HCT116 (cell line): Measurements from ENCODE around the gene VWF. TPM values are rescaled to one million over a fixed set of nuclear protein-coding genes. Genes with fewer than 3 reads are reported as not detected.

Experiments
- ATAC-seq: fragments of 200-7000 bp; cut with Tn5 transposase; 2 replicates; pipeline ENCODE4 v1.9.1; 2020; ENCODE audit warnings: mild to moderate bottlenecking, moderate library complexity
- BruUV-seq: library from RNA; stranded (reverse); fragments of 400-500 nt; replicated peaks from 2 replicates; lab custom pipeline; 2021; lab: Mats Ljungman, UMichigan
- CTCF ChIA-PET: fragments of 300-600 bp; sonication (Branson Sonifier 250); formaldehyde crosslinking; loops from one replicate; lab custom pipeline; 2021; ENCODE audit warnings: antibody characterized with exemption; lab: Charles Lee
- POLR2A ChIA-PET: fragments of 300-600, 350-600 bp; sonication (Branson Sonifier 250); formaldehyde crosslinking; loops from one replicate; lab custom pipeline; 2021; ENCODE audit warnings: antibody characterized with exemption; lab: Charles Lee
- RAD21 ChIA-PET, 2 experiments: fragments of 300-600 bp; sonication (Branson Sonifier 250); formaldehyde crosslinking; loops; one replicate each; lab custom pipeline; 2023; ENCODE audit warnings: low total read pairs in 2 of 2; ENCODE audit not compliant: uncharacterized antibody in 2 of 2, unreplicated experiment in 2 of 2, low non-redundant PET in 1 of 2; lab: Charles Lee
- DNase-seq: peaks from one replicate; pipeline ENCODE4 v3.0.0-alpha.2; 2010; ENCODE audit warnings: low read depth, low spot score
- H2AFZ ChIP-seq: fragments of 200-600 bp; shearing (Covaris generic), sonication (generic); 2 replicates; pipeline ENCODE4 v1.6.1; 2017; ENCODE audit warnings: low read depth, mixed run types, mixed read lengths, antibody characterized with exemption, low read length; ENCODE audit not compliant: poor library complexity, severe bottlenecking
- H3K27ac ChIP-seq: 2 replicates; pipeline ENCODE4 v1.5.1; 2012; ENCODE audit warnings: low read depth, low read length
- H3K27me3 ChIP-seq: fragments of 200-600 bp; sonication (generic); 2 replicates; pipeline ENCODE4 v1.6.1; 2016; ENCODE audit warnings: mixed run types, low read length, mixed read lengths; ENCODE audit not compliant: insufficient read depth
- H3K36me3 ChIP-seq, 2 experiments: fragments of 200-500 bp in 1 of 2; fragments of 200-600 bp in 1 of 2; sonication (Bioruptor generic) in 1 of 2; sonication (generic) in 1 of 2; 2 replicates each; pipeline versions ENCODE4 v1.5.1 to v1.6.1; 2014 to 2016; ENCODE audit warnings: low read length in 2 of 2, inconsistent platforms in 1 of 2, mixed read lengths in 1 of 2, mixed run types in 1 of 2; ENCODE audit not compliant: insufficient read depth in 2 of 2, control insufficient read depth in 1 of 2
- H3K4me1 ChIP-seq, 2 experiments: fragments of 200-600 bp in 1 of 2; sonication (generic) in 1 of 2; 2 replicates each; pipeline versions ENCODE4 v1.5.1 to v1.6.1; 2012 to 2017; ENCODE audit warnings: low read length in 2 of 2, inconsistent platforms in 1 of 2, mild to moderate bottlenecking in 1 of 2, mixed read lengths in 1 of 2, mixed run types in 1 of 2, moderate library complexity in 1 of 2; ENCODE audit not compliant: insufficient read depth in 2 of 2, control insufficient read depth in 1 of 2
- H3K4me2 ChIP-seq: fragments of 200-600 bp; sonication (generic); 2 replicates; pipeline ENCODE4 v1.6.1; 2017; ENCODE audit warnings: mixed run types, low read length, mixed read lengths
- H3K4me3 ChIP-seq, 2 experiments: fragments of 200-600 bp in 1 of 2; sonication (generic) in 1 of 2; replicated peaks in 1 of 2; 2 replicates each; pipeline ENCODE4 v1.5.1; 2011 to 2016; ENCODE audit warnings: low read length in 2 of 2, control low read depth in 1 of 2, low read depth in 1 of 2, mild to moderate bottlenecking in 1 of 2, mixed read lengths in 1 of 2, mixed run types in 1 of 2
- H3K79me2 ChIP-seq: fragments of 200-600 bp; sonication (generic); 2 replicates; pipeline ENCODE4 v1.6.1; 2017; ENCODE audit warnings: mild to moderate bottlenecking, mixed run types, low read length, moderate library complexity, mixed read lengths; ENCODE audit not compliant: insufficient read depth
- H3K9ac ChIP-seq: fragments of 200-600 bp; sonication (generic); 2 replicates; pipeline ENCODE4 v1.6.1; 2016; ENCODE audit warnings: low read length, mixed read lengths
- H3K9me2 ChIP-seq: fragments of 200-600 bp; sonication (generic), shearing (Covaris generic); 2 replicates; pipeline ENCODE4 v1.6.1; 2017; ENCODE audit warnings: mixed run types, mild to moderate bottlenecking, moderate library complexity; ENCODE audit not compliant: insufficient read depth
- H3K9me3 ChIP-seq, 2 experiments: fragments of 200-500 bp in 1 of 2; fragments of 200-600 bp in 1 of 2; sonication (Bioruptor generic) in 1 of 2; sonication (generic) in 1 of 2; 2 replicates each; pipeline ENCODE4 v1.6.1; 2014 to 2017; ENCODE audit warnings: low read length in 2 of 2, mixed read lengths in 2 of 2, inconsistent platforms in 1 of 2, low read depth in 1 of 2, mild to moderate bottlenecking in 1 of 2, mixed run types in 1 of 2, moderate library complexity in 1 of 2; ENCODE audit not compliant: control insufficient read depth in 1 of 2, insufficient read depth in 1 of 2
- H4K20me1 ChIP-seq: fragments of 200-600 bp; sonication (generic), shearing (Covaris generic); 2 replicates; pipeline ENCODE4 v1.6.1; 2017; ENCODE audit warnings: mixed run types, mild to moderate bottlenecking, moderate library complexity; ENCODE audit not compliant: insufficient read depth
- ATF3 ChIP-seq: IDR thresholded peaks from 2 replicates; pipeline ENCODE4 v1.6.1; 2012
- CBX3 ChIP-seq: IDR thresholded peaks from 2 replicates; pipeline ENCODE4 v1.6.1; 2012; ENCODE audit warnings: low read depth
- CEBPB ChIP-seq: IDR thresholded peaks from 2 replicates; pipeline ENCODE4 v1.6.1; 2012; ENCODE audit warnings: low read depth
- EGR1 ChIP-seq: IDR thresholded peaks from 2 replicates; pipeline ENCODE4 v1.6.1; 2012; ENCODE audit warnings: low read depth
- EZH2 ChIP-seq: fragments of 200-600 bp; sonication (generic); IDR thresholded peaks from 2 replicates; pipeline ENCODE4 v1.6.1; 2017; ENCODE audit warnings: antibody characterized with exemption, mixed run types
- EZH2phosphoT487 ChIP-seq: fragments of 200-600 bp; IDR thresholded peaks from 2 replicates; pipeline ENCODE4 v1.6.1; 2018; ENCODE audit warnings: antibody characterized with exemption, borderline replicate concordance
- POLR2AphosphoS5 ChIP-seq: IDR thresholded peaks from 2 replicates; pipeline ENCODE4 v1.6.1; 2011; ENCODE audit warnings: mild to moderate bottlenecking, low read depth, low read length, moderate library complexity
- ZBTB33 ChIP-seq: IDR thresholded peaks from 2 replicates; pipeline ENCODE4 v1.6.1; 2011; ENCODE audit warnings: mild to moderate bottlenecking, low read length, moderate library complexity; ENCODE audit not compliant: insufficient replicate concordance; ENCODE audit errors: extremely low read depth
- intact Hi-C: fragments of 100-400 bp; cut with micrococcal nuclease; formaldehyde crosslinking; loops from 2 replicates; pipeline ENCODE4 v1.10.0; 2022
- total RNA-seq: library from RNA; stranded (reverse); gene quantifications from one replicate; pipeline ENCODE4 v1.2.1, GENCODE V29; 2021; ENCODE audit not compliant: unreplicated experiment

The VWF gene
- total RNA-seq, 1 experiment from 2014 or later: 0.57 TPM

GRCh38 chr12:6120796-6121473, 3.5 kb downstream of the VWF start (continued):
- TF ChIP-seq EZH2: no peak
- TF ChIP-seq EZH2phosphoT487: no peak
- TF ChIP-seq, all 23 proteins: peak for 0

GRCh38 chr12:6118891-6119568, 5.4 kb downstream of the VWF start:
- Histone ChIP-seq H3K4me1 (peaks cover 6 to 17% of the 10 kb centered on the region in 2 experiments; a peak in 3 of 4 replicates), H3K9ac (no peak overlapping the region), H3K36me3 (no peaks in the 10 kb centered on the region), H2AFZ (no peak overlapping the region), H3K27me3 (no peaks in the 10 kb centered on the region), H4K20me1 (no peaks in the 10 kb centered on the region), H3K4me2 (no peak overlapping the region), H3K27ac (no peak overlapping the region), H3K9me3 (no peaks in the 10 kb centered on the region), H3K9me2 (no peaks in the 10 kb centered on the region), H3K4me3 (no peak overlapping the region), H3K79me2 (no peaks in the 10 kb centered on the region)
- TF ChIP-seq EGR1 (no peak), ATF3 (no peak), POLR2AphosphoS5 (no peak), ZBTB33 (no peak), CEBPB (no peak), CBX3 (no peak)
- POLR2A ChIA-PET: interaction anchor here (1.0 to 1.3 kb wide), 2 partner anchors 11 to 30 kb away, joined by 3 read pairs; no protein-coding TSS in a partner anchor
- DNase-seq: no peak
- CTCF ChIA-PET: no interaction called here
- RAD21 ChIA-PET: no interaction called here
- no peak for ATAC-seq
- intact Hi-C loops: no loop called here
- BruUV-seq: no TSS peak
